Embryonic facial prominence (tissue), 1 donor: Measurements from ENCODE around the gene LCN10.

Experiments
- DNase-seq: peaks from one replicate; pipeline ENCODE4 v3.0.0-alpha.2; 2016; ENCODE audit errors: extremely low spot score

Gene LCN10

DNA sequence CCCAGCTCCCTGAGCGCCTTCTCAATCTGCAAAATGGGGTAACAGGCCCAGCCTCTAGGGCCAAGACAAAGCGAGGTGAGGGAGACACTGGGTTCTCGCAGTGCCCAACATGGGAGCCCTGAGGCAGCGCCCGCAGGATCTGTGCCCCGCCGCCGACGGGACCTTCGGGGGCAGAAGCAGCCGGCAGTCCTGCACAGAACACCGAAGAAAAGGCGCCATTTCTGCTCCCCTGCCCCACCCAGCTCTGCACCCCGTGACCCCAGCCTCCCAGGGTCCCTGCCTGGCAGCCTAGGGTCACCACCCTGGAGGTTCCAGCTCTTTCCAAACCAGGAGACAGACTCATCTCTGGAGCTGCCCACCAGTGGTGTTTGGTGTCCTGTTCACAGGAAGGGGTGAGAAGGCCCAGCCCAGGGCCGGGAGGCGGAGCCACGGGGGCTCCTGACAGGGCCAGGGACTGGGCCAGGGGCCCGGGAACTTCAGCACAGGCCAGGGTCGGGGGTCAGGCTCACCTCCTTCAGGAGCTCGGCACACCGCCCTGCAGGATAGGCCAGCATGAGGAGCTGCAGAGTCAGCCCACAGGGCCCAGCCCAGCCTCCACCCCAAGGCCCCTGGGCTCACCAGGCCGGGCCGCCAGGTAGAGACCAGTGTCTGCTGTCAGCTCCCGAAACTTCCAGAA is 12.0 kb upstream of the LCN10 start:
- no peak for DNase-seq

- DNase-seq, result no peak
Measured at GRCh38 chr9:136754059-136754572, 11.4 kb upstream of the LCN10 start.

- no peak for DNase-seq
Measured at GRCh38 chr9:136753371-136754058, 10.8 kb upstream of the LCN10 start.

GRCh38 chr9:136751814-136752213 is 9.1 kb upstream of the LCN10 start:
- no peak for DNase-seq

DNA sequence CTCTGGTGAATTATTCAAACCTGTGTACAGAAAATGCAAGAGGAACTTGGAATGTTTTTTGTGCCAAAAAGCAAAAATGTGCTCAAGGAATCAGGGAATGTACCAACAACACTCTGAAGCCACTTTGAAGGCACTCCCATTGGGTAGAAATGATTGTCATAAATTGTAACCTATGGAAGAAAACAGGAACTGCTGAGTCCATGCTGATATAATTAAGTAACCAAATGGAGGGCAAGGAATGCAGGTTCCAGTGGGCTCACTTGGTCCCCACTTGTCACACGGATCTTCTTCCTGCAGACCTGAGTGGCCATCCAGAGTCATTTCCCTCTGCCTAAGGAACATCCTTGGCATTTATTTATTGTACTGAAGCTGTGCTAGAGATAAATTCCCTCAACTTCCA is 8.5 kb upstream of the LCN10 start:
- DNase-seq, result no peak

GRCh38 chr9:136750526-136750925 is 7.8 kb upstream of the LCN10 start:
- no peak for DNase-seq

DNA sequence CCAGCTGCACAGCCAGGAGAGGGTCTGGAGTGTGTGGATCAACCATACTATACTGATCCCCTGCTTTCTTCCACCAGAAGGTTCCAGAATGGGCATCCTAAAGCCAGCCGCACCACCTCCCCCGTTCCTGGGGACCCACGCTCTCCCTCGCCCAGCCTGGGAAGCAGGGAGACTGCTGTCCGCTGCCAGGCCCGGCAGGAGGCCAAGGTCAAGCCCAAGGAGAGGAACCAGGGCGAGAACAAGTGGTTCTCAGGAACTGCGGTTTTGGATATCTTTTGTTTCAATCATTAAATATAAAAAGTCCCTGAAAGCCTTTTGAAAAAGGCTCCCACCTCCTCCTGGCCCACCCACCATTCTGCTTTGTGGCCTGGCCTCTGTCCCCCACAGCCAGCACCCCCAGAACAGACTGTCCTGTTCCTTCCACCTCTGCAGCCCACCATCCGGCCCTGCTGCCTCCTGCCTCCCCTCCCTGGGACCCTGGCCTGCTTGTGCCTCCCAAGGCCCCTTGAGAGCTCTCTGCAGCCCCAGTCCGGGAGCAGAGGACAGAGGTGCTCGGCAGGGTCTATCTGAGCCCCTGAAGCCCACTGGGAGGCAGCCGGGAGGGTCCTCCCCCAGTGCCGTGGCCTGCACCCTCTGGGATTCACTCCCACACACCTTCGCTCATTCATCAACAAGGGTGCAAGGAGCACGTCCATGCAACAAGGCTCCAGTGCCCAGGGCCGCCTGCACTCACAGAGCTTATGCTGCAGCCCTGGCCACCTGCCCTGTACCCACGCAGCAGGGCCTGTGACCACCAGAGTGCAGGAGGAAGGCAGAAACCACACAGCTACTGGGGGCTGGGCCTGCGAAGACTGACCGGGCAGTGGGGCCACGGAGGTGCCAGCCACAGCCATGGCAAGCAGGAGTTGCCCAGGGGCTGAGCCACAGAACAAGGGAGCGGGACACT is 6.2 kb upstream of the LCN10 start:
- DNase-seq, result no peak

GRCh38 chr9:136748201-136748600 is 5.5 kb upstream of the LCN10 start, which contains the start of gene LCN6:
Gene LCN6, minus strand, starts transcription at chr9:136748525. Its CDS starts 42 bp downstream, at chr9:136748483.
- DNase-seq, result no peak

DNA sequence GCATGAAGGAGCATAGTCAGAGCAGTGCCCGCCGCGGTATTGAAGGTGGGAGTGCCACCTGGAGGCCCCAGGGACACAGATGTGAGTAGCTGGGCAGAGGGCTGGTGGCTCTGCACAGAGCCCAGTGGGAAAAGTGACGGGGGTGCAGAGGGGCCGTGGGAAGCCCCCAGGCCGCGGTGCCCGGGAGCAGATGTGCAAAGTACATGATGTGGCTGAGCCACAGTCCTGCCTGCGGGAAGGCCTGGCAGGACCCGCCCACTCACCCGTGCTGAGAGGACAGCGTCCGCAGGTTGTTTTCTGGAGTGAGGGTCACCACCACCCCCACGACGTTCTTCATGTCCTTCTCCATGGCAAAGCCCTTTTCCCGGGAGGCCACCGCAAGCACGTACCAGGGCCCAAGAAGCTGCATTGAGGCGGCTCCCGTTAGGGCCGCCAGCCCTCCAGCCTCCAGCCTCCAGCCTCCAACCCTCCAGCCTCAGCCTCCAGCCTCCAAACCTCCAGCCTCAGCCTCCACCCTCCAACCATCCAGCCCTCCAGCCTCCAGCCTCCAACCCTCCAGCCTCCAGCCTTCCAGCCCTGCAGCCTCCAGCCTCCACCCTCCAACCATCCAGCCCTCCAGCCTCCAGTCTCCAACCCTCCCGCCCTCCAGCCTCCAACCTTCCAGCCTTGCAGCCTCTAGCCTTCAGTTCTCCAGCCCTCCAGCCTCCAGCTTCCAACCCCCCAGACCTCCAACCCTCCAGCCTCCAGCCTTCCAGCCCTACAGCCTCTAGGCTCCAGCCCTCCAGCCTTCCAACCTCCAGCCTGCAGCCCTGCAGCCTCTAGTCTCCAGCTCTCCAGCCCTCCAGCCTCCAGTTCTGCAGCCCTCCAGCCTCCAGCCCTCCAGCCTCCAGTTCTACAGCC is 4.7 kb upstream of the LCN10 start:
- DNase-seq, result no peak

DNA sequence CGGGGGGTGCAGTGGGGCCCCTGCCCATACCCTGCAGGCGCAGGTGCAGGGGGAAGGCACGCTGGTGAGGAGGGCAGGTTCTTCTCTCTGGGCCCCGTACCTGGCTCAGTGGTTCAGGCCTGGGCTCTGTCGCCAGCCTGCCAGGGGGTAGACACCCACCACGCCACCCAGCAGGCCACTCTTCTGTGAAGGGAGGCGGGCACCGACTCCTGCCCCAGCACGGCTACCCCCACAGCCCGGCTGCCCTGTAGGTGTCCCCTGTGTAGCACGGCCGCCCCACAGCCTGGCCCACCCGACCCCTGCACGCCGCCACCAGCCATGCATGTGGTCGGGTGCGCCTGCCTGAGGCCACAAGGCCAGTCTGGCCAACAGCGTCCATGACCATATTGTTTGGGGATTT is 3.9 kb upstream of the LCN10 start:
- no peak for DNase-seq

- DNase-seq, result no peak
Measured at GRCh38 chr9:136746155-136746490, 3.4 kb upstream of the LCN10 start.

GRCh38 chr9:136745389-136746154 is 2.8 kb upstream of the LCN10 start:
- DNase-seq, result no peak

- DNase-seq, result no peak
Measured at GRCh38 chr9:136744773-136745172, 2.0 kb upstream of the LCN10 start.

GRCh38 chr9:136743639-136744211 is 985 bp upstream of the LCN10 start:
- no peak for DNase-seq

- no peak for DNase-seq
Measured at GRCh38 chr9:136741883-136742571, 713 bp downstream of the LCN10 start.

GRCh38 chr9:136740971-136741882 is 1.5 kb downstream of the LCN10 start:
- no peak for DNase-seq

- DNase-seq, result no peak
Measured at GRCh38 chr9:136740491-136740890, 2.2 kb downstream of the LCN10 start.

- no peak for DNase-seq
Measured at GRCh38 chr9:136740069-136740468, 2.7 kb downstream of the LCN10 start.
